Prostate gland (tissue), 2 donors: ENCODE data around the gene BANP.

ENCODE experiments used
- POLR2A ChIP-seq: fragments of 450-650 bp; IDR thresholded peaks from one replicate; pipeline ENCODE4 v1.6.1; 2016; ENCODE audit warnings: antibody characterized with exemption, mild to moderate bottlenecking
- POLR2AphosphoS5 ChIP-seq: sonication (generic); formaldehyde crosslinking; IDR thresholded peaks from one replicate; pipeline ENCODE4 v1.6.1; 2017; ENCODE audit warnings: antibody characterized with exemption
- TF ChIP-seq, protein P1 (sequence below), 4 experiments: fragments of 200-600 bp in 2 of 4; fragments of 450-650 bp in 2 of 4; sonication (generic) in 2 of 4; IDR thresholded peaks; 1 replicate in 3 of 4; 2 replicates in 1 of 4; pipeline ENCODE4 v1.5.1; 2016 to 2019; ENCODE audit warnings: antibody characterized with exemption in 4 of 4, mild to moderate bottlenecking in 2 of 4, moderate library complexity in 2 of 4

DNA sequence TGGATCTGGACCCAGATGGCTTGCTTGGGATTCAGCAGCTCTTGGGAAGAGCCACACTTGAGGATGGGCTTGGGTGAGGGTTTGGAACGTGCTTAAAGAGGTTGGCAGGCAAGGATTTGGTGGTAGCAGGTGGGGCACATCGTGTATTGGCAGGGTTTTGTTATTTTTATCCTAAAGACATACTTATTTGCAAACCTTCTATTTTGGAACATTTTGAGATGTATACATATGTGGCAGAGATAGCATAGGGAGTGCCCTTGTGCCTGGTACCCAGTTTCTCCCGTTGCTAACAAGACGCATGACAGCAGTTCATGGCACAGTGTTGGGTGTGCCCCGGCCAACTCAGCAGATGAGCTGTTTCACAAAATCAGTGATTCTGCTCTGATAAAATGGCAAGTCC is 9.1 kb downstream of the BANP start:
- TF ChIP-seq, protein P1, sequence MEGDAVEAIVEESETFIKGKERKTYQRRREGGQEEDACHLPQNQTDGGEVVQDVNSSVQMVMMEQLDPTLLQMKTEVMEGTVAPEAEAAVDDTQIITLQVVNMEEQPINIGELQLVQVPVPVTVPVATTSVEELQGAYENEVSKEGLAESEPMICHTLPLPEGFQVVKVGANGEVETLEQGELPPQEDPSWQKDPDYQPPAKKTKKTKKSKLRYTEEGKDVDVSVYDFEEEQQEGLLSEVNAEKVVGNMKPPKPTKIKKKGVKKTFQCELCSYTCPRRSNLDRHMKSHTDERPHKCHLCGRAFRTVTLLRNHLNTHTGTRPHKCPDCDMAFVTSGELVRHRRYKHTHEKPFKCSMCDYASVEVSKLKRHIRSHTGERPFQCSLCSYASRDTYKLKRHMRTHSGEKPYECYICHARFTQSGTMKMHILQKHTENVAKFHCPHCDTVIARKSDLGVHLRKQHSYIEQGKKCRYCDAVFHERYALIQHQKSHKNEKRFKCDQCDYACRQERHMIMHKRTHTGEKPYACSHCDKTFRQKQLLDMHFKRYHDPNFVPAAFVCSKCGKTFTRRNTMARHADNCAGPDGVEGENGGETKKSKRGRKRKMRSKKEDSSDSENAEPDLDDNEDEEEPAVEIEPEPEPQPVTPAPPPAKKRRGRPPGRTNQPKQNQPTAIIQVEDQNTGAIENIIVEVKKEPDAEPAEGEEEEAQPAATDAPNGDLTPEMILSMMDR (IDR thresholded peaks at IDR 0.05), result no peak
- TF ChIP-seq POLR2A (no peak), POLR2AphosphoS5 (no peak)
